GM04503 (cell line): ENCODE measurements around the gene DST.

ENCODE experiments used
- DNase-seq: peaks from one replicate; pipeline ENCODE4 v3.0.0-alpha.2; 2012; ENCODE audit warnings: low read depth

DST gene

DNA sequence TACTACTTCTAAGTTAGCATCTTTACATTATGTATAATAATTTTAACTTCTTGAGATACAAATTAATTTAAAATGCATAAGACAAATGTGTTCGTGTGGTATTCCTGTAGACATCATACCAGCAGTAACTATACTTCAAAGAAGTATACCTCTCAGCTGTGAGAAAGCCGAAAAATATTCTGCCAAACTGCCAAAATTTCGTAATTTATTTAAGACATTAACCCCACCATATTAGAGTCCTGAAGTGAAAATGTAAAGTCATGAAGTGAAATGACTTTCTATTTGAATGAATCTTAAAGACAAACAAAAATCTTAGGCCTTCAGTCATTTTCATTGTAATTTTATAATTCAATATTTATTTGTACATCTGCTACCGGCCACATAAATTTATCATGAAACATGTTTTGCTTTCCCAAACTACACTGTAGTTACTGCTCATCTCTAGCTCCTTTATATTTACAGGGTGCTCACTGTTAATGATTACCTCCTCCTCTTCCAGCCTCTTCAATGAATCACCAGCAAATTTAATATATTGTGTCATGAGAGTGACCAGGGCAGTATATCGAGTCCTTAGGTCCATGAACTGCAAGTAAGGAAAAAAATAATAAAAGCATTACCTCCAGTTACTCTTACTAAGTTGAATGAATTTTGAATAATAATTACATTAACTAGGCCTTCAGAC is 18.5 kb downstream of the DST start:
- DNase-seq, result no peak

GRCh38 chr6:56620229-56620868 is 22.3 kb downstream of the DST start:
- no peak for DNase-seq

GRCh38 chr6:56618050-56618449 is 24.6 kb downstream of the DST start:
- DNase-seq, result no peak

DNA sequence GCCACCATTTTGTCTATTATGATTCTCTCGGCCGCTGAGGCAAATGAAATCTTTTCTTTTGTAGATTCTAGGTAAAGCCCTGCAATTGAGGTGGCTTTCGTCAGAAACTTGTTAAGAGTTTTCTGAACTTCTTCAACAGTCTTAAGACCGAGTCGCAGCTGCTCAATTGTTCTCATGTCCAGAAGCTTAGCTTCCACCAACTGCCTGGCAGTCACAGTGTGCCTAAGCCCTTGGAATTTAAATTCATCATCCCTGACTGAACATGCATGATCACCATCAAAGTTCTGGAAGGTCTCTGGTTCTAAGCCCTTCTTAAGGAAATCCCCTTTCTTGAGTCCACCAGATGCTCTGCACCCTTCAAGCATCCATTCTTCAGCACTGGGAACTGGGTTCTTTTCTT is 25.7 kb downstream of the DST start:
- no peak for DNase-seq

- no peak for DNase-seq
Observed at GRCh38 chr6:56613247-56613851, 29.3 kb downstream of the DST start.

- no peak for DNase-seq
Observed at GRCh38 chr6:56608332-56608731, 34.4 kb downstream of the DST start.

GRCh38 chr6:56607111-56607752 is 35.5 kb downstream of the DST start:
- DNase-seq, result no peak

GRCh38 chr6:56605435-56605834 is 37.3 kb downstream of the DST start:
- DNase-seq, result no peak

DNA sequence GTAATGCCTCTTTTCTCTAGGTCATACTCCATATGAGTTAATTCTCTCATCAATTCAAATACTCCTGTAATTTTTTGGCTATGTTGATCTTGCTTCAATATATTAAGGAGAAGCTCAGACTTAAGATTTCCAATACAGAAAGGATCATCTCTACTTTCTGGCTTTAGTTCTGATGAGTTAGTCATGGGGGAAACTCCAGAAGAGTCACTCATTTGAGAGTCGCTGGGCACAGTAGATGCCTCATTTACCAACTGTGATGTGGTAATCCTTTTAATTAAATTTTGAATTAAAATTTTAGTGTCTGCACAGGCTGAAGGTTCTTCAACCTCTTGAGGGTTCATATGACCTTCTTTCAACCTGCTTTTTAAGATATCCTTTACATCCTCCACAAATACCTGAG is 38.5 kb downstream of the DST start:
- DNase-seq, result no peak

DNA sequence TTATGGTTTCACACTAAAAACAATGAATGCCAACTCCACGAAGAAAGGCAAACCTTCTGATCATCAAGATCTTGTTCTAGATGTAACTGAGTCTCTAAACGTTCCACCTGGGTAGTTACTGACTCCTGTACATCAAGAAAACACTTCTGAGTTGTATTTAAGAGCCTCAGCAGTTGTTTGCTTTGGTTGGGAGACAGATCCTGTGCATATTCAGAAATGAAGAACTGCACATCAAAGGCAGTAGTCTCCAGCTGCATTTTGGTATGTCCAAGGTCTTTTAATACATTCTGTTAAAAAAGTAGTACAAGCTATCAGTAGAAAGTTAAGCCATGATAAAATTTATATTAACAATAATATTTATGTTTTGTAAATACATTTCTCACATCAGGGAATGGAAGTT is 41.3 kb downstream of the DST start:
- no peak for DNase-seq

DNA sequence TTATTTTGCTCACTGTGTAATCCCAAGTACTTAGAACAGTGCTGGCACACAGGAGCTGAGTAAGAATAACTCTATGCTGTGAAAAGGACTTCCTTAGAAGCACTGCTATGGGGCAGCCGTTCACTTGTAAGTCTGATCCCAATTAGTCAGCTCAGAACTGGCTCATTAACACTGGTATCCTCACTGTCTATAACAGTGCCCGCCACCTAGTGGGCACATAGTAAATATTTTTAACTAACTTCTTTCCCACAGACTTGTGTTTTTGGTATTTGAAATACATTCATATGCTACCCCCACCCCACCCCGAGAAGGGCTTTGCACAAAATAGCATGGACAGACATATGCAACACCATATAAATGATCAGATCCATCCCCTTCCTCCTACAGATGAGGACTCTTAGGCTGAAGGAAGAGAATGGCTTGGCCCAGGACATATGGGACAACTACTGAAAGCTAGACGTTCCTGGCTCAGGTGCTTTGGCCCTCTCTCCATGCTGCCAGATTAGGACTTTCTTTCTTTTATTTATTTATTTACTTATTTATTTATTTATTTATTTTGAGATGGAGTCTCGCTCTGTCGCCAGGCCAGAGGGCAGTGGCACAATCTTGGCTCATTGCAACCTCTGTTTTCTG is 47.1 kb downstream of the DST start:
- no peak for DNase-seq

DNA sequence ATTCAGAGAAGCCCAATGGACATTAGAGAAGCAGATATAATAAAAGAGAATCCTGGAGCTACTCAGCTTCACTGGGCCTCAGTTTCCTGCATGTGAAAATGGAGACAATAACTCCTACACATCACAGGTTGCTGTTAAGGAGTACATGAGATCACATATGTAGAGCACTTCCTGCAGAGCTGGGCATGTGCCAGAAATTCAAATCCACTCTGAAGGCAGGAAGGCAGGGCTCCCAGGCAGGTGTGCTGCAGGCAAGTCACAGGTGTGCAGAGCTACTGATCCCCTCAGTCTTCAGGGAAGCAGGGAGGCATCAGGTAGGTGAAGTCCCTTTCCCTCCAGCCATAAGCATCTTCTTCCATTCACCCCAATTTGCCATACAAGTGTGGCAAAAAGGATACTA is 48.0 kb downstream of the DST start:
- DNase-seq, result no peak

GRCh38 chr6:56593801-56594318 is 48.8 kb downstream of the DST start:
- DNase-seq, result no peak

- no peak for DNase-seq
Observed at GRCh38 chr6:56582236-56582635, 60.5 kb downstream of the DST start.

GRCh38 chr6:56581296-56581925 is 61.3 kb downstream of the DST start:
- no peak for DNase-seq

DNA sequence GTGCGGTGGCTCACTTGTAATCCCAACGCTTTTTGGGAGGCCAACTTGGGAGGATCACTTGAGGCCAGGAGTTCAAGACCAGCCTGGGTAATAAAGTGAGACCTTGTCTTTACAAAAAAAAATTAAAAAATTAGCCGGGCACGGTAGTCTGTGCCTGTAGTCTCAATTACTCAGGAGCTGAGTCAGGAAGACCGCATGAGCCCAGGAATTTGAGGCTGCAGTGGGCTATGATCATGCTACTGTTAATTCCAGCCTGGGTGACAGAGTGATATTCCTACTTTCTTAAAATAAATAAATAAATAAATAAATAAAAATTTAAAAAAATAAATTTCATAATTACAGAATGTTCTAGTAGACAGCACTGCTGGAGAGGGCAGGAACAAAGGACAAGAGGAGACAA is 62.4 kb downstream of the DST start:
- DNase-seq, result no peak

DNA sequence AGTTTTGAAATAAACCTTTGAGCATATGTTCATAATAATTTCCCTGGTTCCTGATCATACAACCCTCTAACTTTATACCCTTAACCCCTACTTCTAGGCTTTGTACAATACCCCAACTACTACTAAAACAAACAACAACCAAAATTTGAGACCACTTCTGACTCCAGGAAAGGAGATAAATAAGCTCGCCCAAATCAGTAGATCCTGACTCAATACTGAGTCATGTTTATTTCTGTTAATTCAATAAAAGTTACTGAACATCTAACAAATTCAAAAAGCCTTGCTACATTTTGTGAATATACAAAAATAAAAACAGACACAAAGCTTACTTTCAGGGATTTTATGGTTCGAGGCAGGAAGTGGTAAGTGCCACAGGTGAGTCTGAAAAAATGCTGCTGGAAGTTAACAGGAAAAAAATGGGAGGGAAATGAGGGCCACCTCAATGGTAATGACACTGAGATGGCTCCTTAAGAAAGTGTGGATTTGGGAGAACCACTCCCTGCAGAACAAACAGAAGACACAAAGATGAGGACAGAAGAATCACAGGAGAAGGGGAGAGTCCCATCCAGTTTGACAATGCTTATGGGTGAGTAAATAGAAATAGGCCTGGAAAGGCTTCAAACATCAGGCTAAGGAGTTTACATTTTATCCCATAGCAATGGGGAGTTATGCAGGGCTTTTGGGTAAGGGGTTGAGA is 63.4 kb downstream of the DST start:
- DNase-seq, result no peak

DNA sequence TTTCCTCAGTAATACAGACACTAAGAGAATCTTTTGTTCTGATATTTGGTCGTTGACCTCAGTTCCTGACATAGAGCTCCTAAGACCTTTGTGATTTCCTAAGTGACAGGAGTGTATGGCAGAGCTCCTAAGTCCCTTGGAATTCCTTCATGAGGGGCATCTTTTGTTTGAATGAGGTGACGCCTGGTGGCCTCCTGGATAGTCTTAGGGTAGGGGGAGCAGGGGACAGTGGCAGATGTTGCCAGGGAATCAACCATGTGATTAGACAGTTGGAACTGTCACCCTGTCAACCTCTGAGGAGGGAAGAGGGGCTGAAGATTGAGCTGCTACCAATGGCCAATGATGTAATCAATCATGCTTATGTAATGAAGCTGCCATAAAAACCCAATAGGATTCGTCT is 67.0 kb downstream of the DST start:
- no peak for DNase-seq

GRCh38 chr6:56574292-56574691 is 68.4 kb downstream of the DST start:
- no peak for DNase-seq

DNA sequence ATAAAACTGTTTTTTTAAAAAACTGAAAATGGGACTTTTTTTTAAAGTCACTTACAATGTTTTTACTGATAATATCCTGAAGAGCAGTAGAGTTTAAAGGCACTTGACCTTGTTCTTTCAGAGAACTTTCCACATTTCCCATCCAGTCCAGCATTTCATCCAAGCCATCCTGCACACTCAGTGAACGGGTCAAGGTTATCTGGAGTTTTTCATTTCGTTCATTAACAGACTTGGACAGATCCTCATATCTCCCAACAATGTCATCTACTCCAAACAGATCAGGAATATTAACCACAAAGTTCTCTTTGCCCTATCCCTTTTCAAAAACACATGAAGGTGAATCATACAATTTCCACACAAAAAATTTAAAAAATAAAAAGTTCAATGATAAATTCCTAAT is 69.1 kb downstream of the DST start:
- DNase-seq, result no peak

GRCh38 chr6:56572788-56573471 is 69.8 kb downstream of the DST start:
- no peak for DNase-seq
